HepG2 (cell line): ENCODE results near the gene SOST. TPM values are rescaled to one million over a fixed set of nuclear protein-coding genes. Genes with fewer than 3 reads are reported as not detected.

Experiments
- ATF7 ChIP-seq, 2 experiments: fragments of 450-650 bp in 1 of 2; sonication (generic) in 1 of 2; formaldehyde crosslinking in 1 of 2; IDR thresholded peaks; 2 replicates each; pipeline versions ENCODE4 v1.4.0 to v1.6.1; 2016 to 2020; ENCODE audit warnings: antibody characterized with exemption in 1 of 2, mild to moderate bottlenecking in 1 of 2, missing genetic modification reagents in 1 of 2
- FIP1L1 ChIP-seq: fragments of 200-400 bp; formaldehyde crosslinking; IDR thresholded peaks from 2 replicates; pipeline ENCODE4 v1.6.1; 2018; ENCODE audit warnings: low read depth, mild to moderate bottlenecking, low read length, moderate library complexity, borderline replicate concordance; ENCODE audit not compliant: insufficient read depth
- FOSL1 ChIP-seq: sonication (generic); formaldehyde crosslinking; IDR thresholded peaks from 2 replicates; pipeline ENCODE4 v1.9.0; 2021; ENCODE audit warnings: missing genetic modification reagents, borderline replicate concordance
- KLF11 ChIP-seq: IDR thresholded peaks from 2 replicates; pipeline ENCODE4 v1.6.1; 2016; ENCODE audit warnings: missing compliant biosample characterization
- NFATC3 ChIP-seq: sonication (generic); formaldehyde crosslinking; IDR thresholded peaks from 2 replicates; pipeline ENCODE4 v1.5.1; 2020; ENCODE audit warnings: mild to moderate bottlenecking, missing genetic modification reagents
- NFKBIZ ChIP-seq: IDR thresholded peaks from 2 replicates; pipeline ENCODE4 v1.6.1; 2018; ENCODE audit warnings: missing genetic modification reagents, missing compliant biosample characterization
- ONECUT2 ChIP-seq: sonication (generic); formaldehyde crosslinking; IDR thresholded peaks from 2 replicates; pipeline ENCODE4 v1.4.0; 2020; ENCODE audit warnings: missing genetic modification reagents
- PRPF4 ChIP-seq: fragments of 200-400 bp; formaldehyde crosslinking; IDR thresholded peaks from 2 replicates; pipeline ENCODE4 v1.6.1; 2016; ENCODE audit warnings: low read length, low read depth; ENCODE audit not compliant: poor library complexity, severe bottlenecking
- RARA ChIP-seq: IDR thresholded peaks from 2 replicates; pipeline ENCODE4 v1.6.1; 2016; ENCODE audit warnings: missing genetic modification reagents, missing compliant biosample characterization
- SIN3A ChIP-seq: IDR thresholded peaks from 2 replicates; pipeline ENCODE4 v1.6.1; 2011; ENCODE audit warnings: low read depth, mild to moderate bottlenecking, control low read depth, low read length, borderline replicate concordance
- SIX1 ChIP-seq: sonication (generic); formaldehyde crosslinking; IDR thresholded peaks from 2 replicates; pipeline ENCODE4 v1.4.0; 2020; ENCODE audit warnings: missing genetic modification reagents, borderline replicate concordance
- SPEN ChIP-seq: sonication (generic); formaldehyde crosslinking; IDR thresholded peaks from 2 replicates; pipeline ENCODE4 v1.5.1; 2020; ENCODE audit warnings: low read depth, mild to moderate bottlenecking, missing genetic modification reagents
- TAF1 ChIP-seq: sonication (generic); formaldehyde crosslinking; IDR thresholded peaks from 2 replicates; pipeline ENCODE4 v1.4.0; 2020; ENCODE audit warnings: missing genetic modification reagents
- TAF15 ChIP-seq: fragments of 200-400 bp; formaldehyde crosslinking; IDR thresholded peaks from one replicate; pipeline ENCODE4 v1.6.1; 2018; ENCODE audit warnings: mild to moderate bottlenecking, low read depth, low read length; ENCODE audit not compliant: poor library complexity, severe bottlenecking
- TSC22D2 ChIP-seq: sonication (generic); formaldehyde crosslinking; IDR thresholded peaks from 2 replicates; pipeline ENCODE4 v1.5.1; 2020; ENCODE audit warnings: missing genetic modification reagents, mild to moderate bottlenecking, borderline replicate concordance
- ZFP82 ChIP-seq: sonication (generic); formaldehyde crosslinking; IDR thresholded peaks from 2 replicates; pipeline ENCODE4 v1.5.1; 2020; ENCODE audit warnings: mild to moderate bottlenecking, missing genetic modification reagents, borderline replicate concordance
- ZFYVE20 ChIP-seq: sonication (generic); formaldehyde crosslinking; IDR thresholded peaks from 2 replicates; pipeline ENCODE4 v1.8.0; 2023; ENCODE audit warnings: low read depth, mild to moderate bottlenecking, moderate library complexity, missing genetic modification reagents, borderline replicate concordance
- ZNF331 ChIP-seq: sonication (generic); formaldehyde crosslinking; IDR thresholded peaks from 2 replicates; pipeline ENCODE4 v1.4.0; 2020; ENCODE audit warnings: missing genetic modification reagents
- ZNF629 ChIP-seq: sonication (generic); formaldehyde crosslinking; conservative IDR thresholded peaks from 2 replicates; pipeline ENCODE4 v1.5.0; 2020; ENCODE audit warnings: missing genetic modification reagents
- ZNF777 ChIP-seq: sonication (generic); formaldehyde crosslinking; IDR thresholded peaks from 2 replicates; pipeline ENCODE4 v1.4.0; 2020; ENCODE audit warnings: missing genetic modification reagents
- polyA plus RNA-seq, 8 experiments: library from polyadenylated mRNA; depleted of rRNA in 3 of 8; stranded (reverse) in 7 of 8; unstranded in 1 of 8; fragments of >200 nt; fragmentation: Illumina TruSeq in 4 of 8; extraction: Trizol in 4 of 8; gene quantifications; 2 replicates each; pipeline versions ENCODE4 v1.2.1 to v1.2.3, GENCODE V29; 2011 to 2016; ENCODE audit warnings: low read depth in 4 of 8, missing spikeins in 1 of 8, mixed read lengths in 1 of 8; ENCODE audit not compliant: insufficient read depth in 1 of 8
- total RNA-seq, 5 experiments: library from RNA; depleted of rRNA; stranded (reverse); fragments of >200 nt; fragmentation: Illumina TruSeq; extraction: Trizol; gene quantifications; 2 replicates each; pipeline ENCODE4 v1.2.3, GENCODE V29; 2016; ENCODE audit warnings: low read depth in 1 of 5
- TF ChIP-seq, protein P1 (sequence below): sonication (generic); formaldehyde crosslinking; IDR thresholded peaks from 2 replicates; pipeline ENCODE4 v1.5.1; 2020; ENCODE audit warnings: mild to moderate bottlenecking, missing genetic modification reagents, moderate library complexity
- TF ChIP-seq, protein P2 (sequence below): sonication (generic); formaldehyde crosslinking; IDR thresholded peaks from 2 replicates; pipeline ENCODE4 v1.9.0; 2021; ENCODE audit warnings: missing genetic modification reagents, mild to moderate bottlenecking, borderline replicate concordance
- TF ChIP-seq, protein P3 (sequence below): sonication (generic); formaldehyde crosslinking; conservative IDR thresholded peaks from 2 replicates; pipeline ENCODE4 v1.5.0; 2020; ENCODE audit warnings: missing genetic modification reagents
- TF ChIP-seq, protein P4 (sequence below): sonication (generic); formaldehyde crosslinking; conservative IDR thresholded peaks from 2 replicates; pipeline ENCODE4 v1.8.0; 2022; ENCODE audit warnings: missing genetic modification reagents

SOST gene
- total and polyA plus RNA-seq, 2 of the 13 experiments (the other 11 are each of a cell fraction or from before 2014, with no cell fraction given): not detected

DNA sequence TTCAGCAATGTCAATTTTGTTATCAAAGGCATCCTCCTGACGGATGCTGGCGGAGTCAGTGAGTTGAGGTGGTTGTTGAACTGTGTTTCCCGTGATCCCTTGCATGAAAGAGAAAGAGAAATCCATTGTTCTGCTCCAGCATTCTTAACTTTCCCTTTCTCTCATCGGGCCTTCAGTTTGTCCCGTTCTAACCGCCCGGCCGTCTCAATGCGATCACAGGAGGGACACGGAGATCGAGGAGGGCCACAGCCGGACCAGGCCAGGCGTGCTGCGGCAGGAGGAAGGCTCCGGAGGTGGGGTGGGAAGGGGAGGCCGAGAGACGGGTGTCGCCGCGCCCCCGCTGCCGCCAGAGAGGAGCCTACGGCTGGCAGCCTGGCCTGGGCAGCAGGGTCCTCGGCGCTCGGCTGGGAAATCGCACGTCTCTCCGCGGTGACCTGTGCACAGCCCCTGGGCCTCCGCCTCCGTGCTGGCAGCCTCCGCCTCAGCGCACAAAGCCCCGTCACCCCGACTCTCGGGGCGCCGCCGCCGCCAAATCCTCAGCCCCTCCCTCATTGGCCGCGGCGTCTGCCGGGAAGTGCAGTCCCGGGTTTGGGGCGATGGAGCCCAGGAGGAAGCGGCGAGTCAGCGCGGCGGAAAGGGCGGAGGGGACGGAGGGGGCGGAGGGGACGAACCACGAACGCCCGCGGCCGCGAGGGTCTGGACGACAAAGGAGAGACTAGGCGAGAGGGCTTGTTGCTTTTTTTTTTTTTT, 38.1 kb downstream of the SOST start (continued):
- no peak for TF ChIP-seq FIP1L1
- TF ChIP-seq KLF11 (CRISPR knock-in tag): 0 out of 2 replicates have a peak, but pooled peaks have one; percentile 20
- TF ChIP-seq, protein P1, sequence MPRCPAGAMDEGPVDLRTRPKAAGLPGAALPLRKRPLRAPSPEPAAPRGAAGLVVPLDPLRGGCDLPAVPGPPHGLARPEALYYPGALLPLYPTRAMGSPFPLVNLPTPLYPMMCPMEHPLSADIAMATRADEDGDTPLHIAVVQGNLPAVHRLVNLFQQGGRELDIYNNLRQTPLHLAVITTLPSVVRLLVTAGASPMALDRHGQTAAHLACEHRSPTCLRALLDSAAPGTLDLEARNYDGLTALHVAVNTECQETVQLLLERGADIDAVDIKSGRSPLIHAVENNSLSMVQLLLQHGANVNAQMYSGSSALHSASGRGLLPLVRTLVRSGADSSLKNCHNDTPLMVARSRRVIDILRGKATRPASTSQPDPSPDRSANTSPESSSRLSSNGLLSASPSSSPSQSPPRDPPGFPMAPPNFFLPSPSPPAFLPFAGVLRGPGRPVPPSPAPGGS (CRISPR knock-in tag): peak; percentile 95
- TF ChIP-seq NFATC3 (CRISPR knock-in tag): peak; percentile 93; the same call in 1 of the 2 replicates
- TF ChIP-seq ZNF777 (CRISPR knock-in tag): peak; percentile 68
- peak; percentile 50; the same call in 1 of the 2 replicates for TF ChIP-seq TAF1
- TF ChIP-seq NFKBIZ (CRISPR knock-in tag): no peak
- no peak for TF ChIP-seq TAF15
- TF ChIP-seq SPEN (CRISPR knock-in tag): no peak; the same call in 1 of the 2 replicates
- no peak for TF ChIP-seq ZNF629
- TF ChIP-seq FOSL1 (CRISPR knock-in tag): no peak
- no peak for TF ChIP-seq ATF7 (IDR thresholded peaks at IDR 0.05)
- no peak for TF ChIP-seq ATF7 (CRISPR knock-in tag; IDR thresholded peaks at IDR 0.05)
- peak; percentile 74; the same call in 1 of the 2 replicates for TF ChIP-seq ZFP82 (CRISPR knock-in tag)
- no peak; the same call in 1 of the 2 replicates for TF ChIP-seq ZNF331 (CRISPR knock-in tag)
- TF ChIP-seq, protein P2, sequence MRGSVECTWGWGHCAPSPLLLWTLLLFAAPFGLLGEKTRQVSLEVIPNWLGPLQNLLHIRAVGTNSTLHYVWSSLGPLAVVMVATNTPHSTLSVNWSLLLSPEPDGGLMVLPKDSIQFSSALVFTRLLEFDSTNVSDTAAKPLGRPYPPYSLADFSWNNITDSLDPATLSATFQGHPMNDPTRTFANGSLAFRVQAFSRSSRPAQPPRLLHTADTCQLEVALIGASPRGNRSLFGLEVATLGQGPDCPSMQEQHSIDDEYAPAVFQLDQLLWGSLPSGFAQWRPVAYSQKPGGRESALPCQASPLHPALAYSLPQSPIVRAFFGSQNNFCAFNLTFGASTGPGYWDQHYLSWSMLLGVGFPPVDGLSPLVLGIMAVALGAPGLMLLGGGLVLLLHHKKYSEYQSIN (CRISPR knock-in tag): no peak
- TF ChIP-seq, protein P3, sequence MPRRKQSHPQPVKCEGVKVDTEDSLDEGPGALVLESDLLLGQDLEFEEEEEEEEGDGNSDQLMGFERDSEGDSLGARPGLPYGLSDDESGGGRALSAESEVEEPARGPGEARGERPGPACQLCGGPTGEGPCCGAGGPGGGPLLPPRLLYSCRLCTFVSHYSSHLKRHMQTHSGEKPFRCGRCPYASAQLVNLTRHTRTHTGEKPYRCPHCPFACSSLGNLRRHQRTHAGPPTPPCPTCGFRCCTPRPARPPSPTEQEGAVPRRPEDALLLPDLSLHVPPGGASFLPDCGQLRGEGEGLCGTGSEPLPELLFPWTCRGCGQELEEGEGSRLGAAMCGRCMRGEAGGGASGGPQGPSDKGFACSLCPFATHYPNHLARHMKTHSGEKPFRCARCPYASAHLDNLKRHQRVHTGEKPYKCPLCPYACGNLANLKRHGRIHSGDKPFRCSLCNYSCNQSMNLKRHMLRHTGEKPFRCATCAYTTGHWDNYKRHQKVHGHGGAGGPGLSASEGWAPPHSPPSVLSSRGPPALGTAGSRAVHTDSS (CRISPR knock-in tag): no peak
- TF ChIP-seq, protein P4, sequence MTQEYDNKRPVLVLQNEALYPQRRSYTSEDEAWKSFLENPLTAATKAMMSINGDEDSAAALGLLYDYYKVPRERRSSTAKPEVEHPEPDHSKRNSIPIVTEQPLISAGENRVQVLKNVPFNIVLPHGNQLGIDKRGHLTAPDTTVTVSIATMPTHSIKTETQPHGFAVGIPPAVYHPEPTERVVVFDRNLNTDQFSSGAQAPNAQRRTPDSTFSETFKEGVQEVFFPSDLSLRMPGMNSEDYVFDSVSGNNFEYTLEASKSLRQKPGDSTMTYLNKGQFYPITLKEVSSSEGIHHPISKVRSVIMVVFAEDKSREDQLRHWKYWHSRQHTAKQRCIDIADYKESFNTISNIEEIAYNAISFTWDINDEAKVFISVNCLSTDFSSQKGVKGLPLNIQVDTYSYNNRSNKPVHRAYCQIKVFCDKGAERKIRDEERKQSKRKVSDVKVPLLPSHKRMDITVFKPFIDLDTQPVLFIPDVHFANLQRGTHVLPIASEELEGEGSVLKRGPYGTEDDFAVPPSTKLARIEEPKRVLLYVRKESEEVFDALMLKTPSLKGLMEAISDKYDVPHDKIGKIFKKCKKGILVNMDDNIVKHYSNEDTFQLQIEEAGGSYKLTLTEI (CRISPR knock-in tag): no peak
- TF ChIP-seq RARA (CRISPR knock-in tag): no peak; the same call in 1 of the 2 replicates
- TF ChIP-seq SIN3A: no peak
- no peak for TF ChIP-seq PRPF4
- no peak for TF ChIP-seq ONECUT2 (CRISPR knock-in tag)
- TF ChIP-seq ZFYVE20 (CRISPR knock-in tag): no peak; the same call in 1 of the 2 replicates
- peak; percentile 31; the same call in 1 of the 2 replicates for TF ChIP-seq TSC22D2
- TF ChIP-seq SIX1 (CRISPR knock-in tag): no peak
